Kidney epithelial cell (primary cell): Measurements from ENCODE around the gene SLC25A1. TPM values are rescaled to one million over a fixed set of nuclear protein-coding genes. Genes with fewer than 3 reads are reported as not detected.

Source experiments
- DNase-seq: peaks from one replicate; pipeline ENCODE4 v3.0.0-alpha.2; 2010; ENCODE audit warnings: low read depth
- H3K27me3 ChIP-seq: 2 replicates; pipeline ENCODE4 v1.6.0; 2011; ENCODE audit warnings: low read length; ENCODE audit not compliant: control insufficient read depth, insufficient read depth
- H3K36me3 ChIP-seq: 2 replicates; pipeline ENCODE4 v1.5.1; 2011; ENCODE audit warnings: low read length; ENCODE audit not compliant: control insufficient read depth, insufficient read depth
- H3K4me3 ChIP-seq: 2 replicates; pipeline ENCODE4 v1.5.1; 2011; ENCODE audit warnings: low read depth, mild to moderate bottlenecking, control low read depth, low read length
- CTCF ChIP-seq: IDR thresholded peaks from 2 replicates; pipeline ENCODE4 v1.5.1; 2011; ENCODE audit warnings: mild to moderate bottlenecking, moderate library complexity, low read length, control low read depth, inconsistent platforms; ENCODE audit not compliant: insufficient read depth, poor library complexity, severe bottlenecking
- total RNA-seq: library from RNA; depleted of rRNA; stranded (reverse); fragments of >200 nt; gene quantifications from 2 replicates; pipeline ENCODE4 v1.2.3, GENCODE V29; 2015

Gene SLC25A1
- total RNA-seq, 1 donor from 2014 or later = 82.7 TPM

- no peak overlapping the region for H3K4me3 ChIP-seq
- no peak for TF ChIP-seq CTCF
- H3K36me3 ChIP-seq = peaks cover 3% of the 10 kb centered on the region
- no peak for DNase-seq
- no peaks in the 10 kb centered on the region for H3K27me3 ChIP-seq
Measured at GRCh38 chr22:19176732-19177131, 1.8 kb downstream of the SLC25A1 start.

- DNase-seq = no peak
- no peak for TF ChIP-seq CTCF
- Histone ChIP-seq H3K36me3 (peaks cover 3% of the 10 kb centered on the region), H3K4me3 (no peak overlapping the region), H3K27me3 (no peaks in the 10 kb centered on the region)
Measured at GRCh38 chr22:19176175-19176643, 2.3 kb downstream of the SLC25A1 start.

GRCh38 chr22:19175602-19176174 lies 2.8 kb downstream of the SLC25A1 start:
- no peak for DNase-seq
- TF ChIP-seq CTCF = no peak
- no peak overlapping the region for H3K4me3 ChIP-seq
- H3K27me3 ChIP-seq = no peaks in the 10 kb centered on the region
- peaks cover 3% of the 10 kb centered on the region for H3K36me3 ChIP-seq

GRCh38 chr22:19175026-19175601 lies 3.4 kb downstream of the SLC25A1 start:
- TF ChIP-seq CTCF = no peak
- no peak overlapping the region for H3K4me3 ChIP-seq
- DNase-seq = no peak
- peaks cover 4% of the 10 kb centered on the region for H3K27me3 ChIP-seq
- H3K36me3 ChIP-seq = peaks cover 3% of the 10 kb centered on the region

- Histone ChIP-seq H3K4me3 (no peak overlapping the region), H3K36me3 (peaks cover 3% of the 10 kb centered on the region), H3K27me3 (peaks cover 11% of the 10 kb centered on the region)
- no peak for DNase-seq
- no peak for TF ChIP-seq CTCF
Measured at GRCh38 chr22:19174106-19175025, 4.2 kb downstream of the SLC25A1 start.
